ENCODE data around the gene HES3.

DNA sequence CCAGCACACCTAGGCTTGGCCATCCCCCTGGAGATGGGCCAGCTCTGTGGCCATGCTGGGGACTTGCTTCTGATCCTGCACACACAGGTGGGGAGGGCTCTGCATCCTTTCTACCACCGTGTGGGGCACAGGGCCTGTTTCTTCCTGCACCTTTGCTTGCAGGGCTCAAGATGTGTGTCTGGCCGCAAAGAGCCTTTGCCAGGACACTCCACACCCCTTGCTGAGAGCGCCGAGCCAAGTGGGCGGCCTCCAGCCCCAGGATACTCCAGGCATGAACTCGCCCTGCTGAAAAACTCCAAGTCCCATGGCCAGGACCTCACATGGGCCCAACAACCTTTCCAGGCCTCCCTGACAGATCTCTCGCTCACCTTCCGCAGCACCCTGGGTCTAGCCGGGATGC, 28.5 kb downstream of the HES3 start:
- TF ChIP-seq, protein P1, sequence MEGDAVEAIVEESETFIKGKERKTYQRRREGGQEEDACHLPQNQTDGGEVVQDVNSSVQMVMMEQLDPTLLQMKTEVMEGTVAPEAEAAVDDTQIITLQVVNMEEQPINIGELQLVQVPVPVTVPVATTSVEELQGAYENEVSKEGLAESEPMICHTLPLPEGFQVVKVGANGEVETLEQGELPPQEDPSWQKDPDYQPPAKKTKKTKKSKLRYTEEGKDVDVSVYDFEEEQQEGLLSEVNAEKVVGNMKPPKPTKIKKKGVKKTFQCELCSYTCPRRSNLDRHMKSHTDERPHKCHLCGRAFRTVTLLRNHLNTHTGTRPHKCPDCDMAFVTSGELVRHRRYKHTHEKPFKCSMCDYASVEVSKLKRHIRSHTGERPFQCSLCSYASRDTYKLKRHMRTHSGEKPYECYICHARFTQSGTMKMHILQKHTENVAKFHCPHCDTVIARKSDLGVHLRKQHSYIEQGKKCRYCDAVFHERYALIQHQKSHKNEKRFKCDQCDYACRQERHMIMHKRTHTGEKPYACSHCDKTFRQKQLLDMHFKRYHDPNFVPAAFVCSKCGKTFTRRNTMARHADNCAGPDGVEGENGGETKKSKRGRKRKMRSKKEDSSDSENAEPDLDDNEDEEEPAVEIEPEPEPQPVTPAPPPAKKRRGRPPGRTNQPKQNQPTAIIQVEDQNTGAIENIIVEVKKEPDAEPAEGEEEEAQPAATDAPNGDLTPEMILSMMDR (IDR thresholded peaks at IDR 0.05; ENCODE audit: low read length) = no peak
- no peak for TF ChIP-seq EZH2 (IDR thresholded peaks at IDR 0.05; ENCODE audit: borderline replicate concordance, low read length)
